GM06990 (cell line): ENCODE results near the gene PPP2R3A.
"Not testable (repeated sequence)": the region's sequence is repeated elsewhere in the genome, so short reads cannot be mapped to it uniquely, and the experiment has no call there.

ENCODE experiments used
- DNase-seq: peaks from one replicate; pipeline ENCODE4 v3.0.0-alpha.2; 2011; ENCODE audit not compliant: insufficient read length; ENCODE audit errors: extremely low read depth
- H3K27me3 ChIP-seq: replicated peaks from 2 replicates; pipeline ENCODE4 v1.6.0; 2011; ENCODE audit warnings: low read length; ENCODE audit not compliant: control insufficient read depth, insufficient read depth
- H3K36me3 ChIP-seq: 2 replicates; pipeline ENCODE4 v1.5.1; 2011; ENCODE audit warnings: low read length; ENCODE audit not compliant: control insufficient read depth, insufficient read depth
- H3K4me3 ChIP-seq: replicated peaks from 2 replicates; pipeline ENCODE4 v1.5.1; 2011; ENCODE audit warnings: low read depth, mild to moderate bottlenecking, control low read depth, low read length
- CTCF ChIP-seq: IDR thresholded peaks from 2 replicates; pipeline ENCODE4 v1.5.1; 2011; ENCODE audit warnings: low read length, control low read depth, mild to moderate bottlenecking, inconsistent platforms; ENCODE audit not compliant: insufficient read depth, poor library complexity, severe bottlenecking

Gene PPP2R3A

GRCh38 chr3:136166507-136166906 is 201.0 kb downstream of the PPP2R3A start:
- Histone ChIP-seq H3K27me3 (no peaks in the 10 kb centered on the region), H3K4me3 (no peak overlapping the region), H3K36me3 (no peaks in the 10 kb centered on the region)
- DNase-seq, result no peak
- TF ChIP-seq CTCF, result no peak

- H3K36me3 ChIP-seq, H3K27me3 ChIP-seq, H3K4me3 ChIP-seq: not testable (repeated sequence)
These were observed 202.7 kb downstream of the PPP2R3A start for GRCh38 chr3:136168236-136168635.

GRCh38 chr3:136171097-136171542 is 205.6 kb downstream of the PPP2R3A start:
- Histone ChIP-seq H3K36me3 (no peaks in the 10 kb centered on the region), H3K27me3 (no peaks in the 10 kb centered on the region), H3K4me3 (no peak overlapping the region)
- DNase-seq, result no peak
- no peak for TF ChIP-seq CTCF

More at GRCh38 chr3:136168236-136168635, 202.7 kb downstream of the PPP2R3A start:
- not testable (repeated sequence) for DNase-seq

GRCh38 chr3:136173939-136174490 is 208.5 kb downstream of the PPP2R3A start:
- Histone ChIP-seq H3K27me3 (no peaks in the 10 kb centered on the region), H3K4me3 (no peak overlapping the region), H3K36me3 (no peaks in the 10 kb centered on the region)
- no peak for TF ChIP-seq CTCF
- no peak for DNase-seq

- no peak for TF ChIP-seq CTCF
- Histone ChIP-seq H3K27me3 (no peaks in the 10 kb centered on the region), H3K36me3 (no peaks in the 10 kb centered on the region), H3K4me3 (no peak overlapping the region)
- no peak for DNase-seq
These were observed 212.3 kb downstream of the PPP2R3A start for GRCh38 chr3:136177876-136178275.

- no peaks in the 10 kb centered on the region for H3K27me3 ChIP-seq
- TF ChIP-seq CTCF, result no peak
- DNase-seq, result no peak
- H3K4me3 ChIP-seq, result no peak overlapping the region
- H3K36me3 ChIP-seq, result no peaks in the 10 kb centered on the region
These were observed 216.2 kb downstream of the PPP2R3A start for GRCh38 chr3:136181741-136182140.
